Skin of body (tissue), 2 donors: ENCODE data around the gene VTCN1. TPM values are rescaled to one million over a fixed set of nuclear protein-coding genes. Genes with fewer than 3 reads are reported as not detected.
A peak's percentile ranks its signal among the peaks of the same experiment; 100 is the strongest.

Experiments
- DNase-seq: peaks from one replicate; lab custom pipeline; 2025; lab: John Stamatoyannopoulos, UW
- total RNA-seq: library from RNA; depleted of rRNA; stranded (reverse); fragments of >200 nt; gene quantifications from one replicate; pipeline ENCODE4 v1.2.3, GENCODE V29; 2014

VTCN1 gene
- total RNA-seq, 1 donor from 2014 or later, result 6.5 TPM

DNA sequence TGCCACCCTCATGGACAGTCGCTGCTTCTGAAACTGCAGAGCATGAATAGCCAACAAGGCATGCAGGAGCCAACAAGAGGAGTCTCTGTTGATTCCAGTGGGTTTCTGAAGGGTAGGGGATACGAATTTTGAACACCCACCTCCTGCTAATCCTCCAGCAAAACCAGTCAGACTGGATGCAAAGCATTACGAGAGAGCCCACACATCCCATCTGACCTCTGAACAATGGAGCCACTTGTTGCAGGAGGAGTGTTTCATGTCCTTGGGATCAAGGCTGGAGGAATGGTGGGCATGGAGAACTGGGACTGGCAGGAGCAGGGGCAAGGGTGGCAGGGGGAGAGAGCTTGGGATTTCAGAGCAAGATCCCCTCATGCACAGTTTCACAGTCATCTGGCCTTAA is 1.6 kb downstream of the VTCN1 start:
- DNase-seq, result no peak

DNA sequence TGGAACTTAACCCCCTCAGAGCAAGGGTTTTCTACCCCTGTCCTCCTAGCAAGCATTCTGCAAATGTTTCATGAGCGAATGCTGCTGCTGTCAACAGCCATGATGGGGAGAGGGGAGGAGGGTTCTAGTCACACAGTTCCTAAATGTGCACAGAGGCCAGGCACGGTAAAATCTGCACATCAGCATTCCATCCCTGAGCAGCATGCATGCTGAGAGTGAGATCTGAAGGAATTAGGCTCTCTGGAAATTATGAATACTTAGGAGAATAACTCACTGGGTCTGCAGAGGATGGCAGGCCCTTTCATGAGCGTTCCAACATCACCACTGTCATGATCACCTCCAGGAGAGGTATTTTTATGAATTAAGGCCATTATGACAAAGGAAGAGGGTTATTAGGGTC is 2.1 kb downstream of the VTCN1 start:
- DNase-seq, result no peak

DNA sequence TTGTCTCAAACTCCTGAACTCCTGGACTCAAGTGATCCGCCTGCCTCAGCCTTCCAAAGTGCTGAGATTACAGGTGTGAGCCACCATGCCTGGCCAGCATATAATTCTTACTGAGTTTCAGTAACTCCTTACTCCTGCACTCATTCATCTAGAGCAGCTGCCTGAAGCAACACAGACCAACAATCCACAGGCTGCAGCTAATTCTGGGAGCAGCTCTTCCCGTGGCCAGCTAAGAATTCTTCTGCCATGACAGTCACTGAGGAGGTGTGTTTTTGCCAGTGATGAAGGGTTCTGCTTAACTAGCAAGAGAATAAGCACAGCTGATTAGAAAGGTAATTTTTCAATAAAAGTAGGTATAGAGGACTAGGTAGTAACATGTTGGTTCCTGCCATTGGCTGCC is 5.4 kb downstream of the VTCN1 start:
- no peak for DNase-seq

DNA sequence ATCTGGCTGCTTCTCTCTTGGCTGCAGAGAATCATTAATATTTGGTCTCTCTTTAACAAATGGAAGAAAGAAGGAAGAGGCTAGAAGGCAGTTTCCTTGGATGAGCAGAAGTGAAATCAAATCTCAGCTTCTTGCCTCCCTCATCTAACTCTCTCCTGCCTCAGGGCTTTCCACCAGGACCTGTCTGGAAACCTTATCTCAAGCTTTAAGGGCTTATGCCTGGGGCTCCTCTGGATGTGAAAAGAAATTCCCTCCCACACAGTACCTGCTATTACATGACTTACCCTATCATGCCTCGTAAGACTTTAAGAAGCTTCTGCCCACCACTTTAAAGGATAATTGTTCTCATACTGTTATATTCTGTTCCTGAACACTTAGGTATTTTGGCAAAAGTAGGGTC is 8.9 kb downstream of the VTCN1 start:
- DNase-seq, result no peak

DNA sequence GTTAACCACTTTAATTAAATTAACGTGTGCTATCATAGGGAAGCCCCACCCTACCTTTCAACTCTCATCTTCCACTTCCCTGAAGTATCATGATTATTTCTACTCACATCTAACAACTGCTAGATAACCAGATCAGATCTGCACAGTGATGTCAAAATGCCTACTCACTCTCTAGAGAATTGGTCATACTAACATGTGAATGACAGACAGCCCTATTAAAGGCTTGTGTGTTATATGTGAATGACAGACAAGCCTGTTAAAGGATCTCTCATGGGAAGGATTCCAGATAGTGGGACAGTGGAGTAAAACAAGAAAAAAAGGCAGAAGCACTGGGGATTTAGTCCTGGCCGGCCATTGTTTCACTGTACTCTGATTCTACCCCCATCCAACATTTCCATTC is 12.6 kb downstream of the VTCN1 start:
- no peak for DNase-seq

DNA sequence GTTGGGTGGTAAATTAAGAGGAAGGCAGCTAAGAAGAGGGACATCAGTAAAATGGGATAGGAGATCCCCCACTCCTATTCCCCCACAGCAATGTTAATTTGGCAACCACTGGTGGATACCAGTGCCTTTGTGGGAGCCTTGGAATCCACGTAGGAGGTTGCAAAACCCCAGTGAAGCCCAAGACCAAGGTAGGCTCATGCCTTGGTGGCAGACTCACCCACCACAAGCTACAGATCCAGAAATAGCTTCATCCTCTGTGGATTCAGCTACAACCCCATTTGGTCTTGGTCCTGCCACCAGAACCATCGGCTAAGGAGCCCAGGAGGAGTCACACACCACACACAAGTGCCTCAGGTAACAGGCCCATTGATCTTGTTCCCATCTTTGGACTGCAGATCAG is 21.0 kb downstream of the VTCN1 start:
- DNase-seq, result no peak

DNA sequence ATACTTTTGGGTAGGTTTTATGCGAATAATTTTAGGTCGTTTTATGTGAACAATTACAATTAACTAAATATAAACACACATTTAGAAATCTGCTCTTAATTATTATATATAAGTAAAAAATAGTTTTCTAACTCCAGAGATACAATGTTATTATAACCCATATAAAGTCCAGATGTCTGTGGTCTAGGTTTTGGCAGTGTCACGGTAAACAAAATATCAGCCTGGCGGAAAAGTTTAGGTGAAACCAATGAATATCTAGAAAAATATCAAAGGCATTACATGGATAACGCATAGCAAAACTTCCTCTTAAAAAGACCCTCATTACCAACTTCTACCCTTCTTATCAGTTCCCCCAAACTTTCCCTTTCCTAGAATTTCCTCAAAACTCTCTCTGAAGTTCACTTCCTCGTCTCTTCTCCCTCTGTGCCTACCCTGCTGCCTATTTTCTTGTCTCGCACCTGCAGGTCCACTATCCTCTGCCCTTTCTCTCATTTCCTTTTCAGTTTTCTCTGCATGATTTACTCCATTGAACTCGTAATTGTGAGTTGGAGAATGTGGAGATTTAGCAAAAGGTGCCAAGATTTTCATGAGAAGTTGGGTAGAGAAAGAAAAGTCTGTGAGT is 21.8 kb downstream of the VTCN1 start:
- DNase-seq, result no peak

DNA sequence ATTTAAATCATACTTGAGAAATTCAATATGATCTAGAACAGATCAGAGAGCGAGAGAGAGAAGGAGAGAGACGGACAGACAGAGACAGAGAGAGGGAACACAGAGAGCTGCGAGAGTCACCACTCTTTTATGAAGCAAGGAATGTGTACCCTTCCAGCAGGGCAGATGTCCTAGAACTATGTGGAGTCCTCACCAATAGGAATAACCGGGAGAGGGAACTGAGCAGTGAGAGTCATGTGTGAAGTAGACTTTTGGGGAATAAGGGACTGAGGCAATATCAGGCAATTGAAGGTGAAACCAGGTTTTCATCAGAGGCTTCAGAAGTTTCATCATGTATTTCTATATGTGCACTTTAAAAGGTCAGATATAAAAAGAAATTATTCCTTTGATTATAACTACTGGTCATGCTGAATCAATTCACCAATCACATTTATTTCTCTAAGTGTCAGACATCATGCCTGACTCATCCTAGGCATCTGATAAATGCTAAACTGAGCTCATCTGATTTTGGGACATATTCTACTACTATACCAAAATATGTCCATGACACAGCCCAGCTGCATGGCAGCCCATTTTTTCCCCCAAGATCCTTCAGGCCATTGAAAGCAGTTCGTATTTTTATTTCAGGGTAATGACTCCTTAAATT is 22.4 kb downstream of the VTCN1 start:
- peak; percentile 8 for DNase-seq

DNA sequence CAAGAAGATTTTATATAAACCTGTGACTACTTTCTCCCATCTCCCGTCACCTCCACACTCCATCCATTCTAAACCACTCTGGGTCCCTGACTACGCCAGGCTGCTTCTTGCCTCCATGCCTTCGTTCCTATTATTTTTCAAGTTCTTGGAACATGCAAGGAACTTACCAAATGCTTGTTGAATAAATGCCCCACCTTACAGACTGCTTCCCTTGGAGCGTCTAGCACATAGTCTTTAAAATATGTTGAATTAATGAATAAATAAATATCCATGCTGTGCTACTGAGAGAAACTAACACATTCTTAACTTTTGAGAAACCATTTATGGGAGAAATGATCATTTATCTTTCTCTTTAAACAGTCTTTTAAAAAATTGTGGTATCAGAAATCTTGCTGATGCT is 27.6 kb downstream of the VTCN1 start:
- DNase-seq, result no peak

DNA sequence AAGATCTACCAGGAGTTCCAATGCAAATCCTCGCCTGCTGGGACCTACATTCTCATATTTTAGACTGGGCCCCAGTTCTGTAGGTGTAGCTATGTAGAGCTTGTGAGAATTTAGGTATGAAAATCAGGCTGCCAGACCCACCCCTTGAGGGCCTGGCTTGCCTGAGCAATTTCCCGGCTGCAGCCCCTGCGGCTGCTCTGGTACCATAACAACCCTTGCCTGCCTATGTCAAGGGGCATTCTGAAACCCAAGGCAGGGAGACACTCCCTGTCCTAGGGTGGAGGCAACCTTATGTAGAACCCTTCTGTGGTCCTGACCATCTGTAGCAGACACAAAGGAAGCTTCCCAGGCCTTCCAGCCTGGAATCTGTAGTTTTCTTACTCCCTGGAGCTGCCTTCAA is 28.4 kb downstream of the VTCN1 start:
- no peak for DNase-seq

DNA sequence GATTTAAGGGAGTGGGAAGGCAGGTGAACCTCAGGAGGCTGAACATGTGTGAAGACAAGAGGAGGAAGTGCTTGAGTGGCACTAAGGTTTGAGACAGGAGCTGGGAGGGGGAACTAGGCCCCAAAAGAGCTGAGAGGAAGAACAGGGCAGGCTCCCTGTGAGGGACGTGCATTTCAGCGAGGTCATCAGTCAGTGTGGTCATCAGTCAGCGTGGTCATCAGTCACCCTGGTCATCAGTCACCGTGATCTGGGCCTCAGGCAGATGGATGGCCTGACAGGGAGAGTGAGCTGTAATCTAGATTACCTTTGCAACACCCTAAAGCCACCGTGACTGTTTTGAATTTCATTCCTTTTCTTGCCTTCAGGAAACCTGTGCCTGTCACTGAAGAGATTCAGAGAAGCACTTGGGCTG is 29.1 kb downstream of the VTCN1 start:
- DNase-seq, result no peak

DNA sequence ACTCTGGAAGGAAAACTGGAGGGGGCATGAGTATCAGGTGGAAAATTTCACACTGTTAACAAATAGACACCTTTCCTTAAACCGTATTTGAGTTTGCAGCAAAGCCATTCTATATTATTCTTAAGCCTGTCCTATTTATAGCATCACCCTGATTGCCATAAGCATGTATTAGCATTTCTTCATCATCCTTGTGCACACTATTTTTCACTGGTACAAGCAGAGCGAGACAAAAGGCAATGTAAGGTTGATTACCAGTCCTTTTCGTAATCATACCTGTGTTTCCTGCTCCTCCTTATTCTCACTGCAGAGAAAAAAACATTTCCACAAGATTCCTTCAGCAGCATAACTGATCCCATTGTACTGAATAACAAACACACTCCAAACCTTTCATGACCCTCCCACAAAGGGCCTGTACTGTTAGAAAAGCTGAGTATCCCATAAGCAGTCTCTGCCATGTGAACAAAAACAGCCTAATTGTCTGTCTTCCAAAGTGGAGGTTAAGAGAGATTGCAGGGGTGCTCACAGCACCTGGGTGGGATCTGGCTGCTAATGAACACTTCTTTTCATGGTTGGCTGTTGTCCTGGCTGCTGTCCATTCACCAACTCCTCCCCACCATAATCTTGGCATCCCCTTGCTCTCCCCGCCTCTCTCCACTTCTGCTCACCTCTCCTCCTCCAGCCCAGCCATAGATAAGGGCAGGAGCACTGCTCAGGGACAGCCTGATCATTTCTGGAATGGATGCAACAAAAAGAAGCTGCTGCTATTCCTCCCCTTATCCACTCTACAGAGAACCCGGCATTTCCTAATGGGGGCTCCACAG is 30.4 kb downstream of the VTCN1 start:
- DNase-seq, result no peak

DNA sequence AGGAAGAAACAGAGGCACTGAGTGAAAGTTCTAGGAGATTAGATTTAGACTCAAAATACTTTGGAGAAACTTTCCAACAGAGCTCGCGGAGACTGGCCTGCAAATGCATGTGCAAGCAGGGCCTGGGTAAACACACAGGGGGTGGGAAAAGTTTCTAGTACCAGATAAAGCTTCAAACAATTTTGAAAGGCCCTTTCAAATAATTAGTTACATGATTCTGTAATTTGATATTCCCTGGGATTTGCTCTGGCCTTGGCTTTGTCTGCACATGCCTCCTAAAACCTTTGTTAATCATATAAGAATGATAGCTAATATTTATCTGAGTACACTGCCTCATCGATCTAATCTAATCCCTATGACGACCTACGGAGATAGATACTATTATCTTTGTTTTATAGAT is 31.3 kb downstream of the VTCN1 start:
- DNase-seq, result no peak

DNA sequence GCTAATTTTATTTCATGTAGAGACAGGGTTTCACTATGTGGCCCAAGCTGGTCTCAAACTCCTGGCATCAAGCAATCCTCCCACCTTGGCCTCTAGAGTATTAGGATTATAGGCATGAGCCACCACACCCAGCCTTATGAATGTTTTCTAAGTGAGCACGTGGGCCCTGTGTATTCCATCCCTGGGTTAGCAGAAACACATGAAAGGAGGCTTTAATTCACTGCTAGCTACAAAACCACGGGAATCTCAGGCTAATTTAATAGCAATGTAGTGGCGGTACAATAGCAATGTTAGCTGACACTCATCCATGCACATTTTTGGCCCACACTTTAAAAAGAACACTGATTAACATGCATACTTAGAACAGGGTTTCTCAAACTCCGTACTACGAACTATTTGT is 32.0 kb downstream of the VTCN1 start:
- no peak for DNase-seq

DNA sequence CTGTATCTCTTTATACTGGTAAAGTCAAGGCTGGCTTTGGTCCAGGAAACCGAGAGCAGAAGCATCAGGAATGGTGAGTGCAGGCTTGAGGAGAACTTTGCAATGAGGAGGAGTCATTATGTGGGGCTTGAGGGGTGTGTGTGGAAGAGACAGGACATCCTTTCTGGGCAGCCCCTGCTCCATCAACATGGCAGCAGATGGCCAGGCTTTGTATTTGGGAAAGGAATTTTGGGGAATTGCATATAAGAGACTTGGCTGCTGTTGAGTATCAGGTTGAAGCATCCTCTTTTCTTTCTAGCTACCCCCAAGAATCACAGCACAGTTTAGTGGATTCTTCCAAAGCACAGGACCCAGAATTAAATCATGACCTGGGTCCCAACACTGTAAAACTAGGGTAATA is 33.4 kb downstream of the VTCN1 start:
- no peak for DNase-seq

DNA sequence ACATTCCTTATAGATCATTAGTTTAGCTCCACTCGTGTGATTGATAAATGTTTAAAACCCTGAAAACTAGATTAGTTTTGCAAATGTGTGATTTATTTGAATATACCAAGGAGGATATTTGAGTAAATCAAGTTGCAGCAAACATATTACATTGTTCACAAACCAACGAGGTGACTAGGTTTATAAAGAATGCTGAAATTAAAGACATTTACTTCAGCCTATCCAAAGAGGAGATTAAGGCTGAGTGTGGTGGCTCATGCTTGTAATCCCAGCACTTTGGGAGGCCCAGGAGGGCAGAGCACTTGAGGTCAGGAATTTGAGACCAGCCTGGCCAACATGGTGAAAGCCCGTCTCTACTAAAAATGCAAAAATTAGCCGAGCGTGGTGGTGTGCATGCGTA is 34.1 kb downstream of the VTCN1 start:
- no peak for DNase-seq

DNA sequence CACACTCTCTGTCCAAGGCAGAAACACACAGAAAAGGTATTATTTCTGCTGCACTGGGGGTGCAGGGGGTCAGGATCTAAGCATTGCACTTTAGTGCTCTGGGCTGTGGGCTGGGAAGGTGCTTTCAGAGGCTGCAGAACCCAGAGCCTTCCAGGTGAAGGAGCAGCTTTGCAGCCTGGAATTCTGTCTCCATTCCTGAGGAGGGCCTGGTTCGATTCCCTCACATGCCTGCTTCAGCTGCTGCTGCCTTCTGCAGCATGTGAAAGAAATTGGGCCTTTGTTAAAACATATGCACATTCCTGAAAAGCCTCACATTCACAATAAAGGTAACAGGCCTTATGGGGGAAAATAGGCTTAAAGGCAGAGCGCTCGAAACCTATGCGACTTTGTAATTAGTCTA is 35.9 kb downstream of the VTCN1 start:
- no peak for DNase-seq

DNA sequence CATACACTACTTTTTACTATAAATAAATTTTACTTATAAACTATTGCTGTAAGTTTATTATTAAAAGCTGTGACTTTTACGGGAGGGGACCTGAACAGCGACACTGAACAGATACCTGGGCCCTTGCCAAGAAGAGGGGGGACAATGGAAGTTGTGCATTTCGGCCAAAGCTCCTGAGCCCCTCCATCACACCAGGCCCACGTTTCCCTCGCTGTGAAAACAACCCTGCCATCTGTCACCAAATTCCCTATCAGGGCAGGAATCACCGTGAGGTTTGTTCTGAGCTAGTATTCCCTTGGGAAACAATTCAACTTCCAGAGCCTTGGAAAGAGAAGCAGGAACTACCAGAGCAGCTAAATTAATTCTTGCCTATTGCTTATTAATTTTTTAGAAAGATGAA is 37.0 kb downstream of the VTCN1 start:
- no peak for DNase-seq

DNA sequence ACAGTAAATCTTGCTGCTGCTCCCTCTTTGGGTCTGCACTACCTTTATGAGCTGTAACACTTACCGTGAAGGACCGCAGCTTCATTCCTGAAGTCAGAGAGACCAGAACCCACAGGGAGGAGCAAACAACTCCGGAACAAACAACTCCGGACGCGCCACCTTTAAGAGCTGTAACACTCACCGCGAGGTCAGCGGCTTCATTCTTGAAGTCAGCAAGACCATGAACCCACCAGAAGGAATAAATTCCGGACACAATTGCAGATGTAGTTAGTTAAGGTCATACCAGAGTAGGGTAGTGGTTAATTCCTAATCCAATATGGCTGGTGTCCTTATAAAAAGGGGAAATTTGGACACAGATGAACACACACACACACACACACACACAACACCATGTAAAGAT is 37.7 kb downstream of the VTCN1 start:
- DNase-seq, result no peak

DNA sequence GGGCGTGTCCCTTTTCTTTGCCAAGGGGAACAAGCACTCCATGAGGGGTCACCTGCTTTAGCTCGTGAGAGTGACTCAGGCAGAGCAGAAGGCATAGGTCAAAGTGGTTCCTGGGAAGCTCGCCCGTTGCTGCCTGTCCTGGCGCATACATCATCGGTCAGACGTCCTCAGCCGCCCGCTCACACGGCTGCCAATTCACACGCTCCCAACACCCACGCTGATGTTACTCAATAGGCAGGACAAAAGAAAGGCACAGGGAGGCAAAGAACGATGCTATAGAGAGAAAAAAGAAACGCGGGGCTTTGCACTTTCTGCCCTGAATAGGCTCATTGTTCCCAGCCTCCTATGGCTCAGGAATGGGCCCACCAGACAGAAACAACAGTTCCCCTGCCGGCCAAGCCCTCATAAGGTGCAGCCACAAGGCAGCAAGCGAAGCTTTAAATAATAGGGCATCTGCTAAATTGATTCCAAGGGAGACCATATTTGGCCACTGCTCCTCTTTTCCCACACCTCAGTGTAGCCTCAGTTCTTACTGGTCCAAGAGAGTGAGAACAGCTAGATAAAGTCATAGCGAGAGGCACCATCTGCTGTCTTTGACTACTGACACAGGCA is 38.7 kb downstream of the VTCN1 start:
- no peak for DNase-seq

DNA sequence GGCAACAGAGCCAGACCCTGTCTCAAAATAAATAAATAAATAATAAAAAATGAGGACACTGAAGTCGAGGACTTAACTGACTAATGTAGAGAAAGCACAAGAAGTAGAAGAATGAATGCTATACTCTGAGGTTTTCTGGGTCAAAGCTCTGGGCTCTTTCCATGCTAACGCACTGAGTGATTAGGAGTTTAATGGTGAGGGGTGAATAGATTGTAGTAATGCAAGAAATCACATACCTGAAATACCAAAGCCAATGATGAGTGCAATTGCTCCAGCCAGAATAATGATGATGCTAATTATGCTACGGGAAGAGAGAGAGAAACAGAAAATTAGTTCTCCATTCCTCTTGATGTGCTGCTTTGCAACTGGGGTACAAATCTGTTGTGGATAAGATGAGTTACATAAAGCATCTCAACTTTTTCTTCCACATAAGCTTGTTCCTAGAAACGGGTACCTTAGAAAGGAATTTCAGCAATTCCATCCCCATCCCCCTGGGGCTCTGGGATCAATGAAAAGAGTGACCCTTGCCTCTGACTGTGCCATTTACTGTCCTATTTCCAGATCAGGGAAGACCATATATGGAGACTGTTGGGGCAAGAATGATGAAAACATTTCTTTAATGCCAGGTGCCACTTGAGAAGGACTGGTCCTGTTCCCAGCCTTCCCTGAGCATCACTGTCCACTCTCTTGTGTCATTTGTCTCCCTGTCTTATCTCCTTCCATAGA is 40.7 kb downstream of the VTCN1 start:
- DNase-seq, result no peak

DNA sequence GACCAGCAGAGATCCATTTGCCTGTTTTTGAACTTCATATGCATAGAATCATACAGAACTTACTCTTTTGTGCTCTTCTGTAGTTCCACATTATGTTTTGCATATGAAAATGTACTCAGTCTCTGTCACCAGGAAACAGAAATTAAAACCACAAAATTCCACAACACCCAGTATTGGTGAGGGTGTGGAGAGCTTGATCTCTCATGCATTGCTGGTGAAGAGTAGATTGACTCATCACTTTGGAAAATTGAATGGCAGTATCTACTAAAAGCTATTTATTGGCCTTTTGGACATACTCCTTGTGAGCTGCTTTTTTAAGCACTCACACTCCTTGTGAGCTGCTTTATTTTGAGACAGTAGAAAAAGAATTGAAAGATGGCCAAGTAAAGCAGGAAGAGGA is 43.3 kb downstream of the VTCN1 start:
- no peak for DNase-seq
